ENCODE measurements around the gene MAML3.

Gene MAML3

GRCh38 chr4:139768896-139769295 lies 385.1 kb downstream of the MAML3 start:
- DNase-seq, result peak; percentile 73

DNA sequence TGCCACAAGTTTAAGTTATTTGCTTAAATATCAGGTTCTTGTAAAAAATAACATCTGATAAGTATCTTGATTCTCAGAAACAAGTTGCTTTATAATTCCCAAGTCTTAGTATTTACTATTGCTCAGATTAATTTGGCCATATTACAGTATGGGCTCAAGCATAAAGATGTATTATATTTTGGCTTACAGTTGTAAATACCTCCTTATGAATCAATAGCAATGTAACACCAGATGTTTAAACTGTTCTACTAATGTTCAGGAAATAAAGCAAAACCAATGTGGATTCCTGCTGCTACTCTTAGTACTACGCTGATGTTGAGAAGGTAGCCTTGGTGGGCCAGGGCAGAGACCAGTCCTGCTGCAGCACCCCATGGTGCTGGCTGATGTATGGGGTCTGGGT lies 385.6 kb downstream of the MAML3 start:
- no peak for DNase-seq

DNA sequence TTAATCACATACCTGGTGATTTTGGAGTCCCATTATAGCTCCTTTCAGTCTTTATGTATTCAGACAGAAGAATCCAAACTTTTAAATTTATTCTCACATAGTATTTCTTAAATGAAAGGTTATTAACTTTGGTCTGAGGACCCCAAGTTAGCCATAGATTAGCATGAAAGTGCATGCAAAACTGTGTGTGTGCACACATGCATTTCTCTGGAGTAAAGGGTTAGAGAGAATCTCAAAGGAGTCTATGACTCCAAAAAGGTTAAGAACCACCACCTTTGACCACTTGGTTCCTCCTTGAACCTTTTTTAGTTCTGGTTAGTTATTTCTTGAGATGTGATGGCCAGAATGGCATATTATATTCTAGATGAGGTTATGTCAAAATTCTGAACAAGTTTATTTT lies 386.4 kb downstream of the MAML3 start:
- DNase-seq, result no peak

DNA sequence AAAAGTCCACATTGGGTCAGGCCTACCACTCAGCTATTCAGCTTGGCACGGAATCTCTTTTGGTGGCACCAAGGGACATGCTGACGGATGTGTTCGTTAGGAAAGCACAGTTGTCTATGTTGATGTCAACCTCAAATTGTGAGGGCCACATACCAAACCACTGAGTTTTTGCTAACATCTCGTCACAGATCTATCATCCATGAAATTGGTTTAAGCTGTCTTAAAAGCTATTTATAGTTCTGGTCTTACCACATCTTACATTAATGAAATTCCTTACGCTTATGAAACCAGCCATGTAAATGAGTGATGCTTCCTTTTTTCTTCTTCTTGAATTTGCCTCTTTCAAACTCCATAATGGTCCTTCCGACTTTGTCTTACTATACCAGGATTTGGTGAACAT lies 386.8 kb downstream of the MAML3 start:
- DNase-seq, result no peak

DNA sequence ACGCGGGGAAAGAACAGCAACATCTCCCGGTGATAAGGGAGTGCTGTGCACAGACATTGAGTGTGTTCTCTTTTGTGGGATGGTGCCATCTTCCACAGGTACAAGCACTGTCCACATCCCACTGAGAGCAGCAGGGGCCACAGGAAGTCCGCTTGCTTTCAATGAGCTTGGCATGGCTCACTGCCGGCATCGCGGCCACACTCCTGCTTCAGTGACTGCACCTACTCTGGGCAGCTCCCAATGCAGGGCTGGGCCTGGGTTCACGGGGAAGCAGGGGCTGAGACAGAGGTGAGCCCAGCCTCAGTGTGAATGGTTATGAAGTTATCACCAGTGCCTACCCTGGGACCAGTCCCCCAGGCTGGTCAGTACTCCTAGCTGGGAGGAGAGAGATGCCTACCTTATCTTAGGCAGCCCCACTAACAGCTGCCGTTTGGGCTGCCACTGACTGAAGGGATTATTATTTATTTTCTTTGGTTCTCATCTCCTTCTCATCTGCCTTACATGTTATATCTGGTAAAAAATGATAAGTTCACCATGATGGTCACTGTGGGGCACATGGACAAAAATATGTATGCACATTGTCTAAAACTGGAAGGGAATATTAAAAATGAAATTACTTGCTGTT lies 389.2 kb downstream of the MAML3 start:
- DNase-seq, result no peak

- no peak for DNase-seq
Observed at GRCh38 chr4:139764182-139764581, 389.8 kb downstream of the MAML3 start.

- DNase-seq, result no peak
Observed at GRCh38 chr4:139763672-139764071, 390.3 kb downstream of the MAML3 start.

DNA sequence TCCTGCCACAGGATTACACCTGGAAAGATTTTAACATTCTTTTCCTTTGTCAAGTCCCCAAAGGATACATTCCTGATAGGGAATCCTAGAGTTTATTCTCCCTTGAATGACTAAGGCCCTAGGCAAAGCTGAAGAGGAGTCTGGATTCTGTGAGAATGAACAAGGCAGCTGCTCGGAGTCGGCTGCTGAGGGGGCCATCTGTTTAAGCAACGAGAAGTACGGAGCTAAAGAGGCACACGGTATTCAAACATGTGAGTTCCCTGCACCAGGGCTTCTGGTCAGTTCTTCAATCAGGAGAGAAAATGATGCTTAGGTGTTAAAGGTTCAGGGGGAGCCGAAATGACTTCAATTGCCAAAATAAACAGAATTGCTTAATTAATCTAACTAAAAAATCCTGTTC lies 390.8 kb downstream of the MAML3 start:
- no peak for DNase-seq

DNA sequence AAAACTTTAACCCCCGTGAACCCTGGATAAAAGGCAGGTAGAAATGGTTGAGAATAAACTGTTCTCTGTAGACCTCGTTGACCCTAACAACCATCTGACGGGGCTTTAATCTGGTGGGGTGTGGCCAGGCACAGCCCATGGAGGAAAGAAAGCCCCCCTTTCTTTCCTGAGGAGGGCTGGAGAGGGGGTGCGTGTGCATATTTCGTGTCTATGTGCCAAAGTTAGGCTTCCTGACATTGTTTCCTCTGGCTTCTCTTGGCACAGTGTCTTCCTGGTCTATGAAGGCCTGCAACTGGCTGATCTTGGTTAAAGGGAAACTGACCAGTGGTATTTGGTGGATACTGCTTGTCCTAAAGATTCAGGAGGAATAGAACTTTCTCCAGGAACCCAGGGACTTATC lies 391.3 kb downstream of the MAML3 start:
- DNase-seq, result no peak

GRCh38 chr4:139761461-139761860 lies 392.5 kb downstream of the MAML3 start:
- DNase-seq, result peak; percentile 7

- DNase-seq, result no peak
Observed at GRCh38 chr4:139760567-139760966, 393.4 kb downstream of the MAML3 start.

GRCh38 chr4:139759097-139759496 lies 394.9 kb downstream of the MAML3 start:
- DNase-seq, result no peak

DNA sequence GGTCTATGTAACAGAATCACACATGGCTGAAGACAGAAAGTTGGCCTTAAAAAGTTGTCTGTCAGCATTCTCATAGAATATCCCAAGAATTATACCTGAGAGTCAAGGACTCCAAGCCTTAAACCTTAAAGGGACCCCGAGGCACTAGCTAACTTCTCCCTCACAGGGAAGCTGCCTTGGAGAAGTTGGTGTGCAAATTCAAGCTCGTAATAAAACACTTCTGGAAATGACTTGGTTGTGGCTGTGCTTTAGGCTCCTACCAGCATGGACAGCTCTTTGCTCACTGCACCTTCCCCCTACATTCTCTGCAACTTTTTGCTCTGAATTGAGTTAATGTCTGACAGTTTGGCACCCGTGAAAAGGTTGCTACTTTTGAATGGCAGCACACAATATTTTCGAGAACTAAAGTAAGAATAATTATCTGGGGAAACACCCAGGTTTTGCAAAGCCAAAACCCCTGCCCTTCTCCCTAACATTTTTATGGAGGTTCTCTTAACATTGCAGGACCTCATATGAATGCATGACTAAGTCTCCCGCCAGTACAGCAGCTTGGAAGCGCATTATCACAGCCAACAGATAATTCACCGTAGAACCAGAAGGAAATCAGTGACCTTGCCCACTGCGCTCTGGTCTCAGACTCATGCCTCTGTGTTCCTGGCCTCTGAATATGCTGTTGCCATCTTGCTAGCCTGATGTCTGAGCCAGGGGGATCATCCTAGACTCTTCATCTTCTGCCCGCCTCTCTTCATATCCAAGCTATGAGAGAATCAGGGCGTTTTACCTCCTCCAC lies 397.4 kb downstream of the MAML3 start:
- DNase-seq, result no peak

GRCh38 chr4:139754938-139755337 lies 399.0 kb downstream of the MAML3 start:
- no peak for DNase-seq

- no peak for DNase-seq
Observed at GRCh38 chr4:139753686-139754085, 400.3 kb downstream of the MAML3 start.

DNA sequence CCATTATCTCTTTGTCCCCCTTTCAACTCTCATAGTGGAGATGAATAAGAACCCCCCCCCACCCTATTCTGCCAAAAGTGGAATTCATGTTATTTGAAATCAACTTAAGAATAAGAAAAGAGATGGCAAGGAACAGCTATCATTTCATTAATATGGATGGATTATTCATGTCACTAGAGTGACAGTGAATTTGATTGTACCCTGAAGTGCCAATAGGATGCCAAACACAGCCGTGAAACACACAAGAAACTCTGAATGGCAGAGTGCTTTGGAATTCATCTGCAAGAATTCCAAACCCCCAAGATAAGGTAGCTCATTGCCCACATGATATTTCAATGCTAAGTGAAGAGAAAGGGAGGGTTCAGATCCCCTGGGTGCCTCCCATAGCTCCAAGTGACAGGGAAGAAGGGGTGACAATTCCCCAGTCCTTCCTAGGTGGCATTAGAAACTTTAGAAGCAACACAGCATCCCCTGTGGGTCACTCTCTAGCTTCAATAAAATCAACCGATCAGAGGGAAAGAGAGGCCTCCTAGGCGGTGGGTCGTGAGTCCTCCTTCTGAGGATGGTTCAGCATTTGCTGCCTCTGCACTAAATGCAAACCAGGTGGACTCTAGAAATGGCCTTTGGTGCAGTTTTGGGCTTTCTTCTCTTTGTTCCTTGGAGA lies 404.0 kb downstream of the MAML3 start:
- no peak for DNase-seq

- DNase-seq, result no peak
Observed at GRCh38 chr4:139749338-139749737, 404.6 kb downstream of the MAML3 start.

DNA sequence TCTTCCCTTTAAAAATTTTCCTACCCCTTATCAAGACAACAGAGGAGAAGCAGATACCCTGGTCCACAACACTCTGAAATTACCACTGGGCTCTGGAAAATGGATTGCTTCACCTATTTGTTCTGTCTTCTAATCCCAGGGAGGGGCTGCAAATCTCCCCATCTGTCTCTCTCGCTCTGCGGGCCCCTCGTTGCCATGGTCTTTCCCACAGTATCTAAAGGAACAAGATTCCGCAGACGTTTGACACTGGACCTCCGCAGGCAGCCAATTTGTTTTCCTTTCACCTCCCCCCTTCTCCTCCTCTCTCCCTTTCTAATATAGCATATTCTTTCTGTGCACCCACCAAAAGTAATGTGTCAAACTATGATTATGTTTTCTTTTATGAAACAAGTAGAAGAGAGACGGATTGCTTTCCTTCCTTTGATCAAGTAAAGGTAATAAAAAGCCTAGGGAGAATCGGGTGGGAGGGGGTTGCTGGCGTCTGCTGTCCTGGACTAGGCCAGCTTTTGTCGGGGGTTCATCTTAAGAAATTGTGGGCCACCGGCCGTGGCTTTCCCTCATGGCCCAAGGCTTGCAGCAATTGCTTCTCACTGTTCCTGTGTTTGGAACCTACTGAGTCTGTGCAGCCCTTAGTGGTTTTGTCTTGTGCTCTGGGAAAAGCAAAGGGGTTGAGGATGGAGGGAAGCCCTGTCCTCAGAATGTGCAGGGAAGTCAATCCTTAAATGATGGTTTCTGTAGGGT lies 407.4 kb downstream of the MAML3 start:
- DNase-seq, result peak; percentile 13

GRCh38 chr4:139745111-139745639 lies 408.8 kb downstream of the MAML3 start:
- no peak for DNase-seq

DNA sequence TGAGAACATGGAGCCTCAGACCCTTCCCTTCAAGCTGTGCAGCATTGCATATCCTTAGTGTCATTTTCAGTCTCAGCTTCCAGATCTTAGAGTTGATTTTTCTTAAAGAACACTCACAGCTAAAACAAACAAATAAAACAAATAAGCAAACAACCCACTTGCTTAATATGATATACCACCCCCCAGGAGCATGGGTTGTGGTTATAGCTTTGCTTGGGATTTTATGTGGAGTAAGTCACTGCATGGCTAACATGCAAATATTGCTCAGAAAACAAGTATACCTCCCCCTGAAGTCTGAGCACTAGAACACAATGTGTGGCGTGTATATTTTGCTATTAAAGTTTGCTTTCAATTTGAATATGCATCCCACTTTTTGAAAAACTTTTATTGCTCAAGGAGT lies 409.8 kb downstream of the MAML3 start:
- no peak for DNase-seq

- DNase-seq, result no peak
Observed at GRCh38 chr4:139743027-139743426, 411.0 kb downstream of the MAML3 start.

DNA sequence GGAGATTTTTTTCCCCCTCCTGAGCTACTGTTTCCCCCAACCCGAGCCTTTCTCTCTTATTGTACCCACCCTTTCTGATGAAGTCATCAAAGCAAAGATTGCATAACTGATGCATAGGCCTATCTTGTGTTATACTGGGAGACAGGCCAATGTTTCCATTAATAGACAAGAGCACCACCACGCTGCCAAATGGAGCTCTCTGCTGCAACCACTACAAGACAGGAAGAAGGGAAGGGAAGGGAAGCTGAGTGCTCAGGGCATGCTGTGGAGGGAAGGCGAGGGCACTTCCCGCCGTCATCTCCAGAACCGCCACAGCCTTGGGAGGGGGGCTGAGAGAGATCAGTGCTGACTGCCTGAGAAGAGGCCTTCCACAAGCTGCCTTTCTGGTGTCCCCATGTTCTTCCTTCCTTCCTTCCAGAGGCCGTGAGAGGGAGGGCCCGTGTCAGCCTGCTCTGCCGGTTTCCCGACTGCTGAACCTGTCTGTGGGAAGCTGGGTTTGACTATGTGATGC lies 413.4 kb downstream of the MAML3 start:
- DNase-seq, result no peak

DNA sequence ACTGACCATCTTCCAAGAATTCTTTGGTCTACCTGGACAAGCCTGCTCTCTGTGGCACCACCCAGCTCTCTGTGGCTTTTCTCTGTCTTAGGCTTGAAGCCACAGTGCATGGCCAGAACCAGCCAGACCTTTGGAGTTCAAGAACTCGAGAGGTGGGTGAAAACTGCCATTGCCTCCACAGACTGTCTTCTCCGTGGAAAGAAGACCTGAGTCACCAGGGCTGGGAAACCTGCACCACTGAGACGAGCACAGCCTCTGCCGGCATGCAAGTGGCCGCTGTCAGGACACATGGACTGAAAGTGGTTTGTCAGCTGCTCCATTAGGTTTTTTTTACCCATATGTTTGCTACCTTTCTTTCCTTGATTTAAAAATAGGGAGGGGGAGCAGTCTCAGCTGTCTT lies 413.9 kb downstream of the MAML3 start:
- DNase-seq, result no peak

Data from NCI-H146 (cell line).